ENCODE results near the gene DUXA. TPM values are rescaled to one million over a fixed set of nuclear protein-coding genes. Genes with fewer than 3 reads are reported as not detected.
"Not testable (repeated sequence)": the region's sequence is repeated elsewhere in the genome, so short reads cannot be mapped to it uniquely, and the experiment has no call there.

DUXA gene
- not detected for polyA plus RNA-seq (2013, experiment 1 of 2)
- polyA plus RNA-seq (2013, experiment 2 of 2), result not detected

DNA sequence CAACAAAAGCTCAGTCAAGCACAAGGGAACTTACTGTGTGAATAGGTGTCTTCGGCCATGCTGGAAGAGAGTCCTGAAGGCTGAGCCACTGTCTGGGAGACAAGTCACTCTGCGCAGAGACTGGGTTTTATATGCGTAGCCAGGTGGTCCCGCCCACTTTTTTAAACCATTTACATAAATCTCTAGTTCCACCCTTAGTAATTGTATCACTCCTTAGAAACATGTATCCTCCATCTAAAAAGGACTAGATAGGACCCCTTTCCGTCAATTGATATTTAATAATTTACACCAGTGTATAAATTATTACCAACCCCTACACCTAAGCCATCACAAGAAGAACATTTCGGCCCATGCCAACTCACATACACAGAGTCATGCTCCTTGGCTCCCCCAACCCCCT lies at the start of gene DUXA:
Gene DUXA (minus strand): TSS at position 101 of the 400 bp plus-strand sequence. CDS start 42 bp downstream, at position 59.
- Histone ChIP-seq H3K4me1 (ENCODE audit: control insufficient read depth, insufficient read depth, low read length, poor library complexity, severe bottlenecking) (no peaks in the 10 kb centered on the region), H3K36me3 (ENCODE audit: control insufficient read depth, insufficient read depth, low read length) (no peaks in the 10 kb centered on the region), H3K4me3 (ENCODE audit: extremely low read depth, insufficient read depth, low read length, poor library complexity, severe bottlenecking) (no peak within 1 kb of the TSS), H3K27ac (ENCODE audit: low read depth, low read length, severe bottlenecking) (no peak within 1 kb of the TSS), H3K9me3 (ENCODE audit: control insufficient read depth, low read length) (peaks cover 30% of the 10 kb centered on the region)
- WGBS, 2 experiments (ENCODE audit: insufficient coverage in 2 of 2), result 77 to 78% methylated on average over 5 of the region's 6 CpGs

- 92 to 100% methylated on average over 6 of the region's 7 CpGs for WGBS, 2 experiments (ENCODE audit: insufficient coverage in 2 of 2)
- H3K9me3 ChIP-seq (ENCODE audit: control insufficient read depth, low read length), result no peaks in the 10 kb centered on the region
- no peak overlapping the region for H3K4me3 ChIP-seq (ENCODE audit: extremely low read depth, insufficient read depth, low read length, poor library complexity, severe bottlenecking)
- peaks cover 5% of the 10 kb centered on the region for H3K4me1 ChIP-seq (ENCODE audit: control insufficient read depth, insufficient read depth, low read length, poor library complexity, severe bottlenecking)
- no peak overlapping the region for H3K27ac ChIP-seq (ENCODE audit: low read depth, low read length, severe bottlenecking)
- H3K36me3 ChIP-seq (ENCODE audit: control insufficient read depth, insufficient read depth, low read length), result peaks cover 72% of the 10 kb centered on the region
These were observed 44.8 kb upstream of the DUXA start for GRCh38 chr19:57212109-57212508.

DNA sequence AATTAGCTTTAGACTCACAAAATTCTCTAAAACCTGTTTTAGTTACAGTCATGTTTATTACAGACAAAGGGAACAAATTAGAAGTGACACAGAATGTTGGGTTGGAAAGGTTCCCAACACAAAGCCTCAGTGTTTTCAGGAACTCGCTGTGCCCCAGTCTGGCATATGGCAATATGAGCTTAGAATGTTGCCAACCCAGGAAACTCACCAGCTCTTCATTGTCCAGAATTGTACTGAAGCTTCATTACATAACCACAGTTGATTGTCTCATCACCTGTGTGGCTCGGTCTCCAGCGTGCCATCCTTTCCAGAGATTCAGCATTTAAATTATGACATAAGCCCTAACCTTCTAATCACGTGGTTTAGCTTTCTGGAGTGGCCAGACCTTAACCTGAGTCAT lies 43.1 kb upstream of the DUXA start:
- H3K36me3 ChIP-seq (ENCODE audit: control insufficient read depth, insufficient read depth, low read length), result peaks cover 74% of the 10 kb centered on the region
- 90 to 97% methylated on average over 4 of the region's 4 CpGs for WGBS, 2 experiments (ENCODE audit: insufficient coverage in 2 of 2)

GRCh38 chr19:57202160-57202559 lies 34.9 kb upstream of the DUXA start:
- Histone ChIP-seq H3K4me1 (ENCODE audit: control insufficient read depth, insufficient read depth, low read length, poor library complexity, severe bottlenecking) (no peaks in the 10 kb centered on the region), H3K27ac (ENCODE audit: low read depth, low read length, severe bottlenecking) (no peak overlapping the region), H3K9me3 (ENCODE audit: control insufficient read depth, low read length) (no peaks in the 10 kb centered on the region), H3K36me3 (ENCODE audit: control insufficient read depth, insufficient read depth, low read length) (peaks cover 83% of the 10 kb centered on the region), H3K4me3 (ENCODE audit: extremely low read depth, insufficient read depth, low read length, poor library complexity, severe bottlenecking) (no peak overlapping the region)
- WGBS, 2 experiments (ENCODE audit: insufficient coverage in 2 of 2), result 79 to 100% methylated on average over 2 of the region's 5 CpGs

More for the DNA sequence above, 43.1 kb upstream of the DUXA start:
- H3K4me3 ChIP-seq (ENCODE audit: extremely low read depth, insufficient read depth, low read length, poor library complexity, severe bottlenecking), result no peak overlapping the region
- H3K27ac ChIP-seq (ENCODE audit: low read depth, low read length, severe bottlenecking), result no peak overlapping the region
- H3K9me3 ChIP-seq (ENCODE audit: control insufficient read depth, low read length), result no peaks in the 10 kb centered on the region
- peaks cover 5% of the 10 kb centered on the region for H3K4me1 ChIP-seq (ENCODE audit: control insufficient read depth, insufficient read depth, low read length, poor library complexity, severe bottlenecking)

- H3K4me3 ChIP-seq (ENCODE audit: extremely low read depth, insufficient read depth, low read length, poor library complexity, severe bottlenecking); H3K4me1 ChIP-seq (ENCODE audit: control insufficient read depth, insufficient read depth, low read length, poor library complexity, severe bottlenecking); H3K9me3 ChIP-seq (ENCODE audit: control insufficient read depth, low read length); H3K27ac ChIP-seq (ENCODE audit: low read depth, low read length, severe bottlenecking): not testable (repeated sequence)
- H3K36me3 ChIP-seq (ENCODE audit: control insufficient read depth, insufficient read depth, low read length), result peaks cover 91% of the 10 kb centered on the region
- 92 to 95% methylated on average over 4 to 5 of the region's 6 CpGs for WGBS, 2 experiments (ENCODE audit: insufficient coverage in 2 of 2)
These were observed 30.6 kb upstream of the DUXA start for GRCh38 chr19:57197874-57198273.

DNA sequence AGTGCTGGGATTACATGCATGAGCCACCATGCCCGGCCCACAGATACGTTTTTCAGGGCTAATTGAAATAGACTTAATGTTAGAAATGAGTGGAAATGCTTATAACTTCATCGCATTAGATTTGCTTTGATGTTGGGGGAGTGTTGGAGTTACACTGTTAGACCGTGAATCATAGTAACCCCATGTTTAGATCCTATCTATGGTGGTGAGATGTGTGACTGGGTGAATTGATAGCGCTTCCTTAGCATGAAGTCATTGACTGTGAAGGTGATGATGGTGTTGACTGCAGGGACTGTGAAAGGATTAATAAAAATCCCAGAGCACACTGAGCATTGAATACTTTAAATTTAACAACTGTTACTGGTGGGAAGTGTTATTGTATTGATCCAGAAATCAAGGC lies 25.7 kb upstream of the DUXA start:
- no peaks in the 10 kb centered on the region for H3K4me1 ChIP-seq (ENCODE audit: control insufficient read depth, insufficient read depth, low read length, poor library complexity, severe bottlenecking)
- H3K36me3 ChIP-seq (ENCODE audit: control insufficient read depth, insufficient read depth, low read length), result peaks cover 52% of the 10 kb centered on the region
- H3K4me3 ChIP-seq (ENCODE audit: extremely low read depth, insufficient read depth, low read length, poor library complexity, severe bottlenecking), result peak overlapping the region; percentile 99
- peaks cover 19% of the 10 kb centered on the region for H3K9me3 ChIP-seq (ENCODE audit: control insufficient read depth, low read length)
- no peak overlapping the region for H3K27ac ChIP-seq (ENCODE audit: low read depth, low read length, severe bottlenecking)
- WGBS, 2 experiments (ENCODE audit: insufficient coverage in 2 of 2), result 95 to 96% methylated on average over 4 to 5 of the region's 5 CpGs

DNA sequence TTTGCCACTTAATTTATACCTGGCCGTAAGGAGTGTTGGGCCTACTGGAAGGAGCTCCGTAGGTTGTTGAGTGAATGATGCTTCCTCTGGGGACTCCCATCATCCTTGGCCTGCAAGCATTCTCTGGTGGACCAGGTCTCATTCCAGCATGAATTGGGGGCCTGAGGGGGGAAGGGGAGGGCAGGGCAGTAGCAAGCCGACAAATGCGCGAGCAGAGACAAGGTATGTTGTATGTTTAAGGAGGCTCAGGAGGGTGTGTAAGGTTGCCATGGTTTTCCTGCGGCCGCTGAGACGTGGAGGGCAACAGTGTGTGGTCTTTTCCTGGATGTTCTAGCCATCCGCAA lies 24.8 kb upstream of the DUXA start:
- H3K4me1 ChIP-seq (ENCODE audit: control insufficient read depth, insufficient read depth, low read length, poor library complexity, severe bottlenecking), result no peaks in the 10 kb centered on the region
- WGBS, 2 experiments (ENCODE audit: insufficient coverage in 2 of 2), result 14 to 17% methylated on average over 9 of the region's 9 CpGs
- H3K9me3 ChIP-seq (ENCODE audit: control insufficient read depth, low read length), result peaks cover 27% of the 10 kb centered on the region
- peaks cover 46% of the 10 kb centered on the region for H3K36me3 ChIP-seq (ENCODE audit: control insufficient read depth, insufficient read depth, low read length)
- peak overlapping the region; percentile 99 for H3K4me3 ChIP-seq (ENCODE audit: extremely low read depth, insufficient read depth, low read length, poor library complexity, severe bottlenecking)
- no peak overlapping the region for H3K27ac ChIP-seq (ENCODE audit: low read depth, low read length, severe bottlenecking)

DNA sequence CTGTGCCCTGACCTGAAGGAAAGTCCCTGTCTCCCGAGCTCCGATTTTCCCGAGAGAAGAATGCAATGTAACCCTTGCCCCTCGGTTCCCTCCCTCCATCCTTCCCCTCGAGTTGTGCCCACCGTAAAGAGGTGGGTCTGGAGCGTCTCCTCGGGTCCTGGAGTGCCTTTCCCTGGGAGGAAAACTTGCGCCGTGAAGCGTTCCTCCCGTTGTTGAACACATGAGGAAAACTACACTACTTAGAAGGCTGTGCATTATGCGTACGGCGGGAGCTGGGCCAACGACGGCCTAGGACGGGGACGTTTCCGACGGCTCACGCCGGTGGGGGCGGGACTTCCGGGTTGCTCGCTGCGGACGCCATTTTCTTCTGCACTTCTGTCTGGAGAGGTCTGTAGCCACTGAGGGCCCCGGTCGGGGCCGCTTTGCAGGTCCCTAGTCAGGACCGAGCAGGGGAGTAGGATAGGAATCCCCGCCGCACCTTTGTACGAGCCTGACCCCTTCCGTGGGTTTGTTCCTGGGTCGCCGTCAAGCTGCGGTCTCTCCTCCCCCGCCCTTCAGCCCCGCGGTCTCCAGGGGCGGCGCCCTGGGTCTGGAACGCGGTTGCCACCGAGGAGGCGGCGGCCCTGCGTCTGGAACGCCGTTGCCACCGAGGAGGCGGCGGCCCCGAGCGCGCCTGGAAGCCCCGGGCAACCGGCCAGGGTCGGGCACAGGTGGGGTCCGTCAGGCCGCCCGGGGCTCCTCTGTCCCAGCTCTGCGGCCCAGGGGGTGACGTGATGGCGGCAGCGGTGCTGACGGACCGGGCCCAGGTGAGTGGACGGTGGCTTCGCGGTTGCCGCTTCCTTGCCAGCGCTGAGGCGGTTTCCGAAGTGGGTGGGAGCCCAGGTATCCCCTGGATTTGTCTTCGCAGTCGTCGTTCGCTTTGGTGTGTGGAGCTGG lies 24.1 kb upstream of the DUXA start, which contains the start of gene ZNF264:
Gene ZNF264 (plus strand): TSS at position 360 of the 936 bp plus-strand sequence. CDS start 414 bp downstream, at position 774.
- Histone ChIP-seq H3K9me3 (ENCODE audit: control insufficient read depth, low read length) (peaks cover 31% of the 10 kb centered on the region), H3K36me3 (ENCODE audit: control insufficient read depth, insufficient read depth, low read length) (peaks cover 40% of the 10 kb centered on the region), H3K4me3 (ENCODE audit: extremely low read depth, insufficient read depth, low read length, poor library complexity, severe bottlenecking) (peak within 1 kb of the TSS; percentile 99), H3K27ac (ENCODE audit: low read depth, low read length, severe bottlenecking) (peak within 1 kb of the TSS; percentile 79), H3K4me1 (ENCODE audit: control insufficient read depth, insufficient read depth, low read length, poor library complexity, severe bottlenecking) (no peaks in the 10 kb centered on the region)
- WGBS, 2 experiments (ENCODE audit: insufficient coverage in 2 of 2), result 5% methylated on average over 75 to 79 of the region's 81 CpGs

DNA sequence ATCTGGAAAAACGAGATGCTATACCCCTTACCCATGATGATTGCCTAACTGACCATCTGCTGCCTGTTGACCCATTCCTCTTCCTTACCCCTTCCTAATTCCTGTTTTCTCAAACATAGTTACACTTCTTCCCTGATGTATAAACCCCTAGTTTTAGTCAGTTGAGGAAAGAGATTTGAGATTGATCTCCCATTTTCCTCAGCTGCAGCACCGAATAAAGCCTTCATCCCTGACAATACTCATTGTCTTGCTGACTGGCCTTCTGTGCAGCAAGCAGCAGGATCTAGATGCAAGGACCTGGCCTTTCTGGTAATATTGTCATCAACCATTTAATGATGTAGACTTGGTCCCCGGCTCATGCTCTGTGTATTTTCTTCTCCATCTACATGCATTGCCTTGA lies 23.0 kb upstream of the DUXA start:
- WGBS, 2 experiments (ENCODE audit: insufficient coverage in 2 of 2), result 77 to 78% methylated on average over 2 to 3 of the region's 3 CpGs
- Histone ChIP-seq H3K27ac (ENCODE audit: low read depth, low read length, severe bottlenecking) (no peak overlapping the region), H3K9me3 (ENCODE audit: control insufficient read depth, low read length) (peaks cover 35% of the 10 kb centered on the region), H3K4me3 (ENCODE audit: extremely low read depth, insufficient read depth, low read length, poor library complexity, severe bottlenecking) (no peak overlapping the region), H3K4me1 (ENCODE audit: control insufficient read depth, insufficient read depth, low read length, poor library complexity, severe bottlenecking) (no peaks in the 10 kb centered on the region), H3K36me3 (ENCODE audit: control insufficient read depth, insufficient read depth, low read length) (peaks cover 29% of the 10 kb centered on the region)

GRCh38 chr19:57171551-57172081 lies 4.3 kb upstream of the DUXA start:
- H3K27ac ChIP-seq (ENCODE audit: low read depth, low read length, severe bottlenecking), result no peak overlapping the region
- no peaks in the 10 kb centered on the region for H3K4me1 ChIP-seq (ENCODE audit: control insufficient read depth, insufficient read depth, low read length, poor library complexity, severe bottlenecking)
- H3K9me3 ChIP-seq (ENCODE audit: control insufficient read depth, low read length), result peaks cover 10% of the 10 kb centered on the region
- WGBS, 2 experiments (ENCODE audit: insufficient coverage in 2 of 2), result 80 to 92% methylated on average over 5 to 9 of the region's 42 CpGs
- H3K4me3 ChIP-seq (ENCODE audit: extremely low read depth, insufficient read depth, low read length, poor library complexity, severe bottlenecking), result no peak overlapping the region
- H3K36me3 ChIP-seq (ENCODE audit: control insufficient read depth, insufficient read depth, low read length), result no peaks in the 10 kb centered on the region

GRCh38 chr19:57165846-57166245 lies 1.4 kb downstream of the DUXA start:
- H3K4me1 ChIP-seq (ENCODE audit: control insufficient read depth, insufficient read depth, low read length, poor library complexity, severe bottlenecking), result no peaks in the 10 kb centered on the region
- 68 to 72% methylated on average over 7 of the region's 7 CpGs for WGBS, 2 experiments (ENCODE audit: insufficient coverage in 2 of 2)
- H3K4me3 ChIP-seq (ENCODE audit: extremely low read depth, insufficient read depth, low read length, poor library complexity, severe bottlenecking), result no peak overlapping the region
- peaks cover 36% of the 10 kb centered on the region for H3K9me3 ChIP-seq (ENCODE audit: control insufficient read depth, low read length)
- H3K27ac ChIP-seq (ENCODE audit: low read depth, low read length, severe bottlenecking), result no peak overlapping the region
- H3K36me3 ChIP-seq (ENCODE audit: control insufficient read depth, insufficient read depth, low read length), result no peaks in the 10 kb centered on the region
